IMR-90 (cell line): ENCODE results near the gene TTI1. TPM values are rescaled to one million over a fixed set of nuclear protein-coding genes. Genes with fewer than 3 reads are reported as not detected.

Experiments
- ATAC-seq: fragments of 200-7000 bp; cut with Tn5 transposase; 2 replicates; pipeline ENCODE4 v1.9.1; 2020; ENCODE audit warnings: low read depth, mild to moderate bottlenecking, moderate library complexity
- BruUV-seq: library from RNA; stranded (reverse); fragments of 400-500 nt; replicated peaks from 2 replicates; lab custom pipeline; 2021; lab: Mats Ljungman, UMichigan
- CTCF ChIA-PET: fragments of 300-600 bp; formaldehyde crosslinking; extraction: SDS; loops from one replicate; lab custom pipeline; 2021; ENCODE audit warnings: antibody characterized with exemption; lab: Yijun Ruan, JAX
- POLR2A ChIA-PET: fragments of 300-600 bp; sonication (Branson Sonifier 250); formaldehyde crosslinking; loops from one replicate; lab custom pipeline; 2022; ENCODE audit warnings: antibody characterized with exemption; ENCODE audit not compliant: unreplicated experiment; lab: Charles Lee
- DNase-seq: peaks from one replicate; pipeline ENCODE4 v3.0.0; 2013
- H2AFZ ChIP-seq: replicated peaks from 2 replicates; pipeline ENCODE3; 2013; ENCODE audit warnings: low read length, mild to moderate bottlenecking; ENCODE audit not compliant: poor library complexity
- H2AK5ac ChIP-seq: 2 replicates; pipeline ENCODE4 v1.6.1; 2013; ENCODE audit warnings: low read depth, low read length, inconsistent platforms
- H2AK9ac ChIP-seq: replicated peaks from 2 replicates; pipeline ENCODE3; 2013; ENCODE audit warnings: mild to moderate bottlenecking, low read depth, low read length, moderate library complexity; ENCODE audit not compliant: poor library complexity
- H2BK120ac ChIP-seq: 2 replicates; pipeline ENCODE4 v1.6.1; 2013; ENCODE audit warnings: low read depth, low read length, inconsistent platforms
- H2BK15ac ChIP-seq: 3 replicates; pipeline ENCODE4 v1.6.1; 2013; ENCODE audit warnings: low read depth, low read length, inconsistent platforms
- H2BK20ac ChIP-seq: 2 replicates; pipeline ENCODE4 v1.6.1; 2013; ENCODE audit warnings: low read depth, mild to moderate bottlenecking, inconsistent platforms, low read length, moderate library complexity
- H2BK5ac ChIP-seq: 2 replicates; pipeline ENCODE4 v1.6.1; 2013; ENCODE audit warnings: mild to moderate bottlenecking, low read depth, low read length, inconsistent platforms; ENCODE audit not compliant: poor library complexity, severe bottlenecking
- H3K14ac ChIP-seq: replicated peaks from 2 replicates; pipeline ENCODE4 v1.6.1; 2013; ENCODE audit warnings: low read depth, low read length, inconsistent platforms
- H3K18ac ChIP-seq: 2 replicates; pipeline ENCODE4 v1.6.1; 2013; ENCODE audit warnings: low read depth, low read length, control low read depth
- H3K23ac ChIP-seq: 2 replicates; pipeline ENCODE4 v1.6.1; 2013; ENCODE audit warnings: low read depth, low read length, inconsistent platforms
- H3K27ac ChIP-seq: 2 replicates; pipeline ENCODE4 v1.5.1; 2013; ENCODE audit warnings: mild to moderate bottlenecking, control low read depth, low read length; ENCODE audit not compliant: insufficient read depth
- H3K27me3 ChIP-seq: 2 replicates; pipeline ENCODE4 v1.6.1; 2013; ENCODE audit warnings: low read length; ENCODE audit not compliant: control insufficient read depth, insufficient read depth
- H3K36me3 ChIP-seq: 2 replicates; pipeline ENCODE4 v1.6.1; 2013; ENCODE audit warnings: low read length, mixed read lengths; ENCODE audit not compliant: control insufficient read depth, insufficient read depth
- H3K4ac ChIP-seq: 2 replicates; pipeline ENCODE4 v1.6.1; 2013; ENCODE audit warnings: low read depth, low read length, inconsistent platforms
- H3K4me1 ChIP-seq: 2 replicates; pipeline ENCODE4 v1.6.1; 2013; ENCODE audit warnings: low read length, mixed read lengths; ENCODE audit not compliant: control insufficient read depth, insufficient read depth
- H3K4me2 ChIP-seq: 2 replicates; pipeline ENCODE4 v1.6.1; 2013; ENCODE audit warnings: low read depth, mild to moderate bottlenecking, control low read depth, low read length, moderate library complexity
- H3K4me3 ChIP-seq: 2 replicates; pipeline ENCODE4 v1.5.1; 2013; ENCODE audit warnings: low read depth, mild to moderate bottlenecking, control low read depth, low read length, moderate library complexity; ENCODE audit not compliant: insufficient read depth
- H3K56ac ChIP-seq: 2 replicates; pipeline ENCODE4 v1.6.1; 2013; ENCODE audit warnings: low read length, inconsistent platforms; ENCODE audit not compliant: insufficient read depth; ENCODE audit errors: extremely low read depth
- H3K79me1 ChIP-seq, 2 experiments: 2 replicates each; pipeline ENCODE4 v1.6.1; 2013; ENCODE audit warnings: low read length in 2 of 2, inconsistent platforms in 1 of 2, low read depth in 1 of 2
- H3K9ac ChIP-seq: 2 replicates; pipeline ENCODE4 v1.6.1; 2013; ENCODE audit warnings: low read depth, low read length, control low read depth
- H3K9me1 ChIP-seq: 2 replicates; pipeline ENCODE4 v1.6.1; 2013; ENCODE audit warnings: low read length, inconsistent platforms; ENCODE audit not compliant: insufficient read depth
- H3K9me3 ChIP-seq: 2 replicates; pipeline ENCODE4 v1.6.1; 2013; ENCODE audit warnings: low read length; ENCODE audit not compliant: control insufficient read depth, insufficient read depth
- H4K20me1 ChIP-seq: 2 replicates; pipeline ENCODE4 v1.6.1; 2013; ENCODE audit warnings: low read length, inconsistent platforms; ENCODE audit not compliant: insufficient read depth
- H4K5ac ChIP-seq: 2 replicates; pipeline ENCODE4 v1.6.1; 2013; ENCODE audit warnings: mild to moderate bottlenecking, low read depth, low read length, control low read depth
- H4K8ac ChIP-seq, 2 experiments: 2 replicates each; pipeline ENCODE4 v1.6.1; 2013; ENCODE audit warnings: low read depth in 2 of 2, low read length in 2 of 2, control low read depth in 1 of 2, inconsistent platforms in 1 of 2
- H4K91ac ChIP-seq: 2 replicates; pipeline ENCODE4 v1.6.1; 2013; ENCODE audit warnings: low read depth, low read length, inconsistent platforms; ENCODE audit not compliant: insufficient read depth
- BHLHE40 ChIP-seq: fragments of 150-350 bp; IDR thresholded peaks from 2 replicates; pipeline ENCODE4 v1.6.1; 2016; ENCODE audit warnings: mild to moderate bottlenecking, low read depth, low read length
- CEBPB ChIP-seq: IDR thresholded peaks from 2 replicates; pipeline ENCODE4 v1.6.1; 2012; ENCODE audit warnings: low read depth, low read length, improper control_type of control experiment
- CHD1 ChIP-seq: IDR thresholded peaks from 2 replicates; pipeline ENCODE4 v1.6.1; 2012; ENCODE audit warnings: low read depth, low read length, improper control_type of control experiment
- FOS ChIP-seq: fragments of 150-350 bp; IDR thresholded peaks from 2 replicates; pipeline ENCODE4 v1.6.1; 2016; ENCODE audit warnings: low read depth, low read length
- MAFK ChIP-seq: IDR thresholded peaks from 2 replicates; pipeline ENCODE4 v1.6.1; 2012; ENCODE audit warnings: low read depth, low read length, improper control_type of control experiment
- MAZ ChIP-seq: IDR thresholded peaks from 2 replicates; pipeline ENCODE4 v1.6.1; 2012; ENCODE audit warnings: low read depth, mild to moderate bottlenecking, low read length, improper control_type of control experiment, moderate library complexity, borderline replicate concordance
- MXI1 ChIP-seq: IDR thresholded peaks from 2 replicates; pipeline ENCODE4 v1.6.1; 2012; ENCODE audit warnings: low read depth, mild to moderate bottlenecking, low read length, moderate library complexity, borderline replicate concordance
- NFE2L2 ChIP-seq: fragments of 150-350 bp; IDR thresholded peaks from 2 replicates; pipeline ENCODE4 v1.6.1; 2016; ENCODE audit warnings: low read depth, mild to moderate bottlenecking, low read length
- POLR2A ChIP-seq: IDR thresholded peaks from 2 replicates; pipeline ENCODE4 v1.6.1; 2012; ENCODE audit warnings: mild to moderate bottlenecking, low read depth, low read length
- RAD21 ChIP-seq: IDR thresholded peaks from 2 replicates; pipeline ENCODE4 v1.6.1; 2012; ENCODE audit warnings: low read length, improper control_type of control experiment
- RCOR1 ChIP-seq: IDR thresholded peaks from 2 replicates; pipeline ENCODE4 v1.6.1; 2012; ENCODE audit warnings: mild to moderate bottlenecking, low read length, improper control_type of control experiment; ENCODE audit not compliant: insufficient replicate concordance
- RFX5 ChIP-seq: IDR thresholded peaks from 2 replicates; pipeline ENCODE4 v1.8.0; 2012; ENCODE audit warnings: low read depth, mild to moderate bottlenecking, low read length, moderate library complexity
- SMC3 ChIP-seq: fragments of 150-350 bp; IDR thresholded peaks from 2 replicates; pipeline ENCODE4 v1.6.1; 2016; ENCODE audit warnings: low read depth, mild to moderate bottlenecking, antibody characterized with exemption, low read length, moderate library complexity
- WGBS, 2 experiments: methylation state at CpG; one replicate each; pipeline versions ENCODE4 v1.1.5 to v1.1.7; 2013; ENCODE audit warnings: missing lambda C conversion rate in 2 of 2; ENCODE audit not compliant: insufficient read length in 1 of 2; ENCODE audit errors: extremely low coverage in 2 of 2; 5-methylcytosine and 5-hydroxymethylcytosine counted together
- dilution Hi-C: fragments of 300-500 bp; cut with HindIII; formaldehyde crosslinking; loops from one replicate; pipeline ENCODE4 v1.14.3; 2018; ENCODE audit warnings: low sequenced_read_pairs; ENCODE audit not compliant: unreplicated experiment
- in situ Hi-C: fragments of 300-500 bp; cut with MboI; formaldehyde crosslinking; loops from 3 replicates; pipeline ENCODE4 v1.14.3; 2019; ENCODE audit warnings: low sequenced_read_pairs, inconsistent platforms, mixed read lengths
- intact Hi-C: fragments of 100-400 bp; cut with micrococcal nuclease; formaldehyde crosslinking; loops from 2 replicates; pipeline ENCODE4 v1.10.0; 2022
- polyA plus RNA-seq, 3 experiments: library from polyadenylated mRNA; depleted of rRNA; stranded (reverse); fragments of >200 nt; gene quantifications; 2 replicates each; pipeline ENCODE4 v1.2.3, GENCODE V29; 2012; ENCODE audit warnings: low replicate concordance in 1 of 3
- total RNA-seq: library from RNA; depleted of rRNA; stranded (reverse); fragments of >200 nt; gene quantifications from 2 replicates; pipeline ENCODE4 v1.2.3, GENCODE V29; 2012
- TF ChIP-seq, protein P1 (sequence below): fragments of 150-350 bp; IDR thresholded peaks from 2 replicates; pipeline ENCODE4 v1.6.1; 2017; ENCODE audit warnings: mild to moderate bottlenecking, antibody characterized with exemption, low read length, low read depth
- TF ChIP-seq, protein P2 (sequence below): conservative IDR thresholded peaks from 2 replicates; pipeline ENCODE4 v1.5.1; 2012; ENCODE audit warnings: mild to moderate bottlenecking, low read depth, low read length, improper control_type of control experiment

Gene TTI1
- total and polyA plus RNA-seq, 2 of the 4 experiments (the other 2 are of a cell fraction) = 12.5 to 17.6 TPM

DNA sequence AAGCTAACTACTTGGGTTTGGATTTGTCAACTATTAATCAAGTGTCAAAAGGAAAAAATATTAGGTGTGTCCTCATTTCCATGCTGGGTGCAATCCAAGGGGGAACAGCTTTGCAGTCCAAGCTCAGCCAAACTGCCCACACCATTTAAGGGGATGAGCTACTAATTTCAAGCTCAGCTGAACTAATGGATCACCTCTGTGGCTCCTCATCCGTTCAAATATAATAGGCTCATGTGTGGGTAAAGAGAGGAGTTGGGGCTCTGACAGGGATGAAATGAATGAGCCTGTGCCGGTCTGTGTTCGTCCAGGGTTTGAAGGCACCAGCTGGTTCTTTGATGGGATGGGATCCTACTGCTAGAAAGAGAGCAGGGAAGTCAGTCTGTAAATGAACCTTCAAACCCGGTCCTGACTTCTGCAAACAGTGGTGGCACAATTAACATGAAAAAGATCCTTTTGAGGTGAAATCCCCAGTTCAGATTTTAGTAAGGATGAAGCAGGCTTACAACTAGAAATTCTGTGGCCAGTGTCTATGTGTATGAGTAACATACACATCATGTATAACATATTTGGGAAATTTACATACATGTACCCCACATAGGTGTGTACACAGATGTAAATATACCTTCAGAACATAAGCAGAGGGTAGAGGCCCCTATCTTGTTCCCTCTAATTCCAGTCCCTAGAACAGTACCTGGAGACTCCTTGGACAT, 41.9 kb downstream of the TTI1 start:
- ATAC-seq (no peak), DNase-seq (no peak)
- no TSS peak for BruUV-seq
- Histone ChIP-seq H4K8ac (no peak overlapping the region), H3K9me3 (no peaks in the 10 kb centered on the region), H2BK15ac (no peak overlapping the region), H3K4me3 (no peak overlapping the region), H3K56ac (no peak overlapping the region), H3K4me1 (peaks cover 29% of the 10 kb centered on the region), H3K18ac (no peak overlapping the region), H3K79me1 (peaks cover 0 to 17% of the 10 kb centered on the region in 2 experiments; a peak in 1 of 4 replicates), H3K4me2 (no peak overlapping the region), H3K9me1 (peaks cover 18% of the 10 kb centered on the region), H2AFZ (no peak overlapping the region), H3K27me3 (no peaks in the 10 kb centered on the region), H4K20me1 (peaks cover 26% of the 10 kb centered on the region; the same call in 1 of the 2 replicates), H2BK20ac (peak overlapping the region; percentile 13; the same call in 1 of the 2 replicates), H4K91ac (no peak overlapping the region), H2AK5ac (peak overlapping the region; percentile 25; the same call in 1 of the 2 replicates), H3K27ac (no peak overlapping the region; the same call in 1 of the 2 replicates), H2BK120ac (no peak overlapping the region), H3K9ac (no peak overlapping the region), H3K14ac (peak overlapping the region; percentile 52), H2BK5ac (no peak overlapping the region), H3K36me3 (peaks cover 18% of the 10 kb centered on the region), H3K23ac (0 out of 2 replicates have a peak overlapping the region, but pooled peaks have one; percentile 24), H4K5ac (no peak overlapping the region), H3K4ac (peak overlapping the region; percentile 49), H2AK9ac (no peak overlapping the region)
- POLR2A ChIA-PET = no interaction called here
- intact Hi-C loops (loop anchor here (10.0 kb wide), 1 partner anchor 167 kb away; no protein-coding TSS in a partner anchor), in situ Hi-C loops (loop anchor here (5.0 kb wide), 1 partner anchor 424 kb away; no protein-coding TSS in a partner anchor), dilution Hi-C loops (no loop called here)
- CTCF ChIA-PET = interaction anchor here (0.7 kb wide), 1 partner anchor 427 kb away, joined by 3 read pairs; no protein-coding TSS in a partner anchor
- WGBS, 2 experiments = 20% methylated on average over 2 of the region's 4 CpGs; no CpG with 5 or more reads in 1 of the 2 experiments
- TF ChIP-seq MAFK (no peak), RCOR1 (no peak), BHLHE40 (no peak), CEBPB (no peak), NFE2L2 (no peak), MAZ (no peak), CHD1 (no peak), FOS (no peak), RFX5 (no peak), RAD21 (no peak), SMC3 (no peak), MXI1 (no peak), POLR2A (no peak)
- TF ChIP-seq, protein P1, sequence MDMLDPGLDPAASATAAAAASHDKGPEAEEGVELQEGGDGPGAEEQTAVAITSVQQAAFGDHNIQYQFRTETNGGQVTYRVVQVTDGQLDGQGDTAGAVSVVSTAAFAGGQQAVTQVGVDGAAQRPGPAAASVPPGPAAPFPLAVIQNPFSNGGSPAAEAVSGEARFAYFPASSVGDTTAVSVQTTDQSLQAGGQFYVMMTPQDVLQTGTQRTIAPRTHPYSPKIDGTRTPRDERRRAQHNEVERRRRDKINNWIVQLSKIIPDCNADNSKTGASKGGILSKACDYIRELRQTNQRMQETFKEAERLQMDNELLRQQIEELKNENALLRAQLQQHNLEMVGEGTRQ = no peak
- TF ChIP-seq, protein P2, sequence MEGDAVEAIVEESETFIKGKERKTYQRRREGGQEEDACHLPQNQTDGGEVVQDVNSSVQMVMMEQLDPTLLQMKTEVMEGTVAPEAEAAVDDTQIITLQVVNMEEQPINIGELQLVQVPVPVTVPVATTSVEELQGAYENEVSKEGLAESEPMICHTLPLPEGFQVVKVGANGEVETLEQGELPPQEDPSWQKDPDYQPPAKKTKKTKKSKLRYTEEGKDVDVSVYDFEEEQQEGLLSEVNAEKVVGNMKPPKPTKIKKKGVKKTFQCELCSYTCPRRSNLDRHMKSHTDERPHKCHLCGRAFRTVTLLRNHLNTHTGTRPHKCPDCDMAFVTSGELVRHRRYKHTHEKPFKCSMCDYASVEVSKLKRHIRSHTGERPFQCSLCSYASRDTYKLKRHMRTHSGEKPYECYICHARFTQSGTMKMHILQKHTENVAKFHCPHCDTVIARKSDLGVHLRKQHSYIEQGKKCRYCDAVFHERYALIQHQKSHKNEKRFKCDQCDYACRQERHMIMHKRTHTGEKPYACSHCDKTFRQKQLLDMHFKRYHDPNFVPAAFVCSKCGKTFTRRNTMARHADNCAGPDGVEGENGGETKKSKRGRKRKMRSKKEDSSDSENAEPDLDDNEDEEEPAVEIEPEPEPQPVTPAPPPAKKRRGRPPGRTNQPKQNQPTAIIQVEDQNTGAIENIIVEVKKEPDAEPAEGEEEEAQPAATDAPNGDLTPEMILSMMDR = no peak
